Activated CD4-positive, alpha-beta T cell treated with anti-CD3 and anti-CD28 coated beads, Interleukin-2, Interleukin-4, amounts not matched to agents 100 ng/mL and 50 ng/mL, durations not matched to agents 16 hours and 8 hours (primary cell): ENCODE data around the gene SEPTIN7.

Source experiments
- DNase-seq: peaks from one replicate; pipeline ENCODE4 v3.0.0-alpha.2; 2020; ENCODE audit warnings: low spot score

SEPTIN7 gene

GRCh38 chr7:35839860-35840854 is 39.3 kb downstream of the SEPTIN7 start:
- DNase-seq = no peak

- no peak for DNase-seq
Observed at GRCh38 chr7:35846816-35847412, 46.1 kb downstream of the SEPTIN7 start.

GRCh38 chr7:35848725-35849124 is 47.9 kb downstream of the SEPTIN7 start:
- no peak for DNase-seq

GRCh38 chr7:35849158-35849831 is 48.4 kb downstream of the SEPTIN7 start:
- DNase-seq = no peak

GRCh38 chr7:35849954-35850353 is 49.1 kb downstream of the SEPTIN7 start:
- no peak for DNase-seq
